ENCODE results near the gene LAIR1.

Gene LAIR1

GRCh38 chr19:54343868-54344267 is 20.9 kb downstream of the LAIR1 start:
- Histone ChIP-seq H3K36me3 (ENCODE audit: insufficient read depth) (no peaks in the 10 kb centered on the region), H4K20me1 (ENCODE audit: insufficient read depth) (no peaks in the 10 kb centered on the region), H3K9ac (no peak overlapping the region), H3K27me3 (ENCODE audit: insufficient read depth, low read depth) (peaks cover 18% of the 10 kb centered on the region; the same call in 1 of the 2 replicates), H3K4me2 (no peak overlapping the region), H2AFZ (ENCODE audit: low read depth) (no peak overlapping the region), H3K79me2 (ENCODE audit: insufficient read depth, low read depth) (no peaks in the 10 kb centered on the region), H3K4me1 (ENCODE audit: low read depth, poor library complexity, severe bottlenecking) (no peaks in the 10 kb centered on the region), H3K27ac (no peak overlapping the region), H3K4me3 (IDR thresholded peaks at IDR 0.05; ENCODE audit: insufficient read depth, low read depth, low read length) (no peak overlapping the region)
- TF ChIP-seq CTCF (conservative IDR thresholded peaks at IDR 0.05; ENCODE audit: low read depth, low read length) = no peak

GRCh38 chr19:54341295-54341694 is 23.4 kb downstream of the LAIR1 start:
- no peak for TF ChIP-seq CTCF (conservative IDR thresholded peaks at IDR 0.05; ENCODE audit: low read depth, low read length)
- H2AFZ ChIP-seq (ENCODE audit: low read depth) = no peak overlapping the region
- no peaks in the 10 kb centered on the region for H3K79me2 ChIP-seq (ENCODE audit: insufficient read depth, low read depth)
- H4K20me1 ChIP-seq (ENCODE audit: insufficient read depth) = no peaks in the 10 kb centered on the region
- H3K4me2 ChIP-seq = no peak overlapping the region
- no peak overlapping the region for H3K9ac ChIP-seq
- no peaks in the 10 kb centered on the region for H3K36me3 ChIP-seq (ENCODE audit: insufficient read depth)
- H3K4me1 ChIP-seq (ENCODE audit: low read depth, poor library complexity, severe bottlenecking) = no peaks in the 10 kb centered on the region
- peaks cover 18% of the 10 kb centered on the region; the same call in 1 of the 2 replicates for H3K27me3 ChIP-seq (ENCODE audit: insufficient read depth, low read depth)
- H3K4me3 ChIP-seq (IDR thresholded peaks at IDR 0.05; ENCODE audit: insufficient read depth, low read depth, low read length) = no peak overlapping the region
- H3K27ac ChIP-seq = no peak overlapping the region

- no peak overlapping the region for H3K27ac ChIP-seq
- no peak overlapping the region for H3K4me2 ChIP-seq
- H4K20me1 ChIP-seq (ENCODE audit: insufficient read depth) = no peaks in the 10 kb centered on the region
- H3K4me1 ChIP-seq (ENCODE audit: low read depth, poor library complexity, severe bottlenecking) = no peaks in the 10 kb centered on the region
- no peak for TF ChIP-seq CTCF (conservative IDR thresholded peaks at IDR 0.05; ENCODE audit: low read depth, low read length)
- H3K27me3 ChIP-seq (ENCODE audit: insufficient read depth, low read depth) = peaks cover 18% of the 10 kb centered on the region; the same call in 1 of the 2 replicates
- H3K79me2 ChIP-seq (ENCODE audit: insufficient read depth, low read depth) = no peaks in the 10 kb centered on the region
- H3K9ac ChIP-seq = no peak overlapping the region
- H3K4me3 ChIP-seq (IDR thresholded peaks at IDR 0.05; ENCODE audit: insufficient read depth, low read depth, low read length) = no peak overlapping the region
- no peaks in the 10 kb centered on the region for H3K36me3 ChIP-seq (ENCODE audit: insufficient read depth)
- no peak overlapping the region for H2AFZ ChIP-seq (ENCODE audit: low read depth)
Measured at GRCh38 chr19:54339646-54340358, 24.9 kb downstream of the LAIR1 start.

GRCh38 chr19:54338521-54338920 is 26.2 kb downstream of the LAIR1 start:
- H2AFZ ChIP-seq (ENCODE audit: low read depth) = no peak overlapping the region
- H3K36me3 ChIP-seq (ENCODE audit: insufficient read depth) = no peaks in the 10 kb centered on the region
- no peak for TF ChIP-seq CTCF (conservative IDR thresholded peaks at IDR 0.05; ENCODE audit: low read depth, low read length)
- H3K27ac ChIP-seq = no peak overlapping the region
- H3K4me3 ChIP-seq (IDR thresholded peaks at IDR 0.05; ENCODE audit: insufficient read depth, low read depth, low read length) = no peak overlapping the region
- no peaks in the 10 kb centered on the region for H4K20me1 ChIP-seq (ENCODE audit: insufficient read depth)
- H3K9ac ChIP-seq = no peak overlapping the region
- H3K79me2 ChIP-seq (ENCODE audit: insufficient read depth, low read depth) = no peaks in the 10 kb centered on the region
- H3K4me2 ChIP-seq = no peak overlapping the region
- H3K4me1 ChIP-seq (ENCODE audit: low read depth, poor library complexity, severe bottlenecking) = no peaks in the 10 kb centered on the region
- peaks cover 14% of the 10 kb centered on the region; the same call in 1 of the 2 replicates for H3K27me3 ChIP-seq (ENCODE audit: insufficient read depth, low read depth)

Measured in KMS-11 (cell line).